HepG2 (cell line): ENCODE data around the gene EFCAB14. TPM values are rescaled to one million over a fixed set of nuclear protein-coding genes. Genes with fewer than 3 reads are reported as not detected.

Source experiments
- ATAC-seq: fragments of 200-7000 bp; cut with Tn5 transposase; 3 replicates; pipeline ENCODE4 v1.9.1; 2020; ENCODE audit warnings: mild to moderate bottlenecking, moderate library complexity
- BruUV-seq: library from RNA; stranded (reverse); fragments of 400-500 nt; replicated peaks from 2 replicates; lab custom pipeline; 2021; lab: Mats Ljungman, UMichigan
- CTCF ChIA-PET: fragments of 300-600 bp; formaldehyde crosslinking; extraction: SDS; loops from one replicate; lab custom pipeline; 2021; ENCODE audit warnings: low total read pairs, inconsistent platforms, low intra/inter-chr PET ratio; lab: Yijun Ruan, JAX
- POLR2A ChIA-PET: fragments of 350-600 bp; sonication (Branson Sonifier 250); formaldehyde crosslinking; loops from one replicate; lab custom pipeline; 2020; ENCODE audit warnings: antibody characterized with exemption, inconsistent platforms; lab: Yijun Ruan, JAX
- DNase-seq: peaks from one replicate; pipeline ENCODE4 v3.0.0-alpha.2; 2015; ENCODE audit warnings: low spot score
- FAIRE-seq: peaks from 3 replicates; lab custom pipeline; 2011; peaks lifted over from hg19 to GRCh38; lab: Jason Lieb, UNC
- H2AFZ ChIP-seq: one replicate; pipeline ENCODE4 v1.6.1; 2011; ENCODE audit warnings: low read length, inconsistent platforms
- H3K27ac ChIP-seq: fragments of 300-600 bp; 3 replicates; pipeline ENCODE4 v1.8.0; 2011; ENCODE audit warnings: mixed run types, mild to moderate bottlenecking, mixed read lengths, low read length, inconsistent platforms; ENCODE audit not compliant: insufficient read depth; ENCODE audit errors: extremely low read length
- H3K27me3 ChIP-seq, 2 experiments: fragments of 200-600 bp in 1 of 2; 2 replicates in 1 of 2; 3 replicates in 1 of 2; pipeline versions ENCODE4 v1.6.0 to v1.8.0; 2011; ENCODE audit warnings: low read length in 2 of 2, mild to moderate bottlenecking in 2 of 2, moderate library complexity in 2 of 2, inconsistent platforms in 1 of 2; ENCODE audit not compliant: insufficient read depth in 2 of 2, control insufficient read depth in 1 of 2
- H3K36me3 ChIP-seq, 2 experiments: fragments of 200-600 bp in 1 of 2; replicated peaks in 1 of 2; 2 replicates in 1 of 2; 3 replicates in 1 of 2; pipeline versions ENCODE4 v1.5.1 to v1.8.0; 2011; ENCODE audit warnings: low read length in 2 of 2, inconsistent platforms in 1 of 2; ENCODE audit not compliant: insufficient read depth in 2 of 2, control insufficient read depth in 1 of 2
- H3K4me1 ChIP-seq: 2 replicates; pipeline ENCODE4 v1.5.1; 2012; ENCODE audit warnings: low read length, inconsistent platforms; ENCODE audit not compliant: insufficient read depth
- H3K4me2 ChIP-seq: 2 replicates; pipeline ENCODE4 v1.6.0; 2011; ENCODE audit warnings: low read depth, low read length, inconsistent platforms
- H3K4me3 ChIP-seq, 3 experiments: fragments of 200-600 bp in 1 of 3; sonication (generic), shearing (Covaris generic) in 1 of 3; replicated peaks in 1 of 3; 2 replicates each; pipeline ENCODE4 v1.5.1; 2011 to 2016; ENCODE audit warnings: low read length in 3 of 3, inconsistent platforms in 2 of 3, low read depth in 2 of 3, mild to moderate bottlenecking in 2 of 3, control low read depth in 1 of 3, mixed read lengths in 1 of 3; ENCODE audit not compliant: insufficient read depth in 1 of 3
- H3K79me2 ChIP-seq: one replicate; pipeline ENCODE4 v1.6.1; 2011; ENCODE audit warnings: low read length, inconsistent platforms; ENCODE audit not compliant: insufficient read depth
- H3K9ac ChIP-seq: 2 replicates; pipeline ENCODE4 v1.6.0; 2011; ENCODE audit warnings: mild to moderate bottlenecking, low read depth, low read length, inconsistent platforms; ENCODE audit not compliant: insufficient read depth
- H3K9me3 ChIP-seq: 2 replicates; pipeline ENCODE4 v1.5.1; 2012; ENCODE audit warnings: mild to moderate bottlenecking, low read length
- H4K20me1 ChIP-seq: 2 replicates; pipeline ENCODE4 v1.6.0; 2011; ENCODE audit warnings: inconsistent platforms, mild to moderate bottlenecking, low read length, moderate library complexity; ENCODE audit not compliant: insufficient read depth
- GFI1 ChIP-seq: sonication (generic); formaldehyde crosslinking; IDR thresholded peaks from 2 replicates; pipeline ENCODE4 v1.5.0; 2020; ENCODE audit warnings: missing genetic modification reagents, mild to moderate bottlenecking, borderline replicate concordance
- MAFF ChIP-seq: IDR thresholded peaks from 2 replicates; pipeline ENCODE4 v1.6.1; 2011; ENCODE audit warnings: low read depth, low read length, improper control_type of control experiment
- MAFK ChIP-seq, 2 experiments: IDR thresholded peaks in 1 of 2; conservative IDR thresholded peaks in 1 of 2; 2 replicates each; pipeline ENCODE4 v1.6.1; 2011; ENCODE audit warnings: improper control_type of control experiment in 2 of 2, low read length in 2 of 2
- MLXIP ChIP-seq: sonication (generic); formaldehyde crosslinking; IDR thresholded peaks from 2 replicates; pipeline ENCODE4 v1.9.0; 2021; ENCODE audit warnings: missing genetic modification reagents, borderline replicate concordance
- NFE2L2 ChIP-seq: fragments of 150-350 bp; IDR thresholded peaks from 2 replicates; pipeline ENCODE4 v1.6.1; 2014; ENCODE audit warnings: low read length
- SATB2 ChIP-seq: sonication (generic); formaldehyde crosslinking; IDR thresholded peaks from 2 replicates; pipeline ENCODE4 v1.5.0; 2020; ENCODE audit warnings: missing genetic modification reagents
- TOPORS ChIP-seq: sonication (generic); formaldehyde crosslinking; IDR thresholded peaks from 2 replicates; pipeline ENCODE4 v1.8.0; 2023; ENCODE audit warnings: mild to moderate bottlenecking, missing genetic modification reagents
- ZNF225 ChIP-seq: sonication (generic); formaldehyde crosslinking; IDR thresholded peaks from 2 replicates; pipeline ENCODE4 v1.4.0; 2020; ENCODE audit warnings: mild to moderate bottlenecking, missing genetic modification reagents
- ZNF564 ChIP-seq: sonication (generic); formaldehyde crosslinking; IDR thresholded peaks from 2 replicates; pipeline ENCODE4 v1.8.1; 2023; ENCODE audit warnings: mild to moderate bottlenecking, missing genetic modification reagents
- ZNF652 ChIP-seq: IDR thresholded peaks from 2 replicates; pipeline ENCODE4 v1.6.1; 2016; ENCODE audit warnings: low read depth, borderline replicate concordance
- ZNF773 ChIP-seq: sonication (generic); formaldehyde crosslinking; IDR thresholded peaks from 2 replicates; pipeline ENCODE4 v1.4.0; 2020; ENCODE audit warnings: missing genetic modification reagents, borderline replicate concordance
- WGBS: methylation state at CpG from one replicate; pipeline ENCODE4 v1.1.6; 2017; ENCODE audit warnings: low lambda C conversion rate; 5-methylcytosine and 5-hydroxymethylcytosine counted together
- in situ Hi-C: cut with HindIII; loops from 2 replicates; pipeline ENCODE4 v1.10.0; 2017; ENCODE audit warnings: low pct_unique_long_range_greater_than_20kb; ENCODE audit not compliant: extremely low pct_ligation_motif_present
- intact Hi-C: fragments of 100-400 bp; cut with micrococcal nuclease; formaldehyde crosslinking; loops from one replicate; pipeline ENCODE4 v1.10.0; 2022; ENCODE audit not compliant: unreplicated experiment
- polyA plus RNA-seq, 8 experiments: library from polyadenylated mRNA; depleted of rRNA in 3 of 8; stranded (reverse) in 7 of 8; unstranded in 1 of 8; fragments of >200 nt; fragmentation: Illumina TruSeq in 4 of 8; extraction: Trizol in 4 of 8; gene quantifications; 2 replicates each; pipeline versions ENCODE4 v1.2.1 to v1.2.3, GENCODE V29; 2011 to 2016; ENCODE audit warnings: low read depth in 4 of 8, missing spikeins in 1 of 8, mixed read lengths in 1 of 8; ENCODE audit not compliant: insufficient read depth in 1 of 8
- total RNA-seq, 5 experiments: library from RNA; depleted of rRNA; stranded (reverse); fragments of >200 nt; fragmentation: Illumina TruSeq; extraction: Trizol; gene quantifications; 2 replicates each; pipeline ENCODE4 v1.2.3, GENCODE V29; 2016; ENCODE audit warnings: low read depth in 1 of 5

The EFCAB14 gene
- total and polyA plus RNA-seq, 2 of the 13 experiments (the other 11 are each of a cell fraction or from before 2014, with no cell fraction given): 13.4 to 17.9 TPM

- 0 out of 2 replicates have a peak, but pooled peaks have one; percentile 42 for TF ChIP-seq ZNF773 (CRISPR knock-in tag)
- TF ChIP-seq ZNF564 (CRISPR knock-in tag): peak; percentile 76; the same call in 1 of the 2 replicates
- TF ChIP-seq ZNF652: 0 out of 2 replicates have a peak, but pooled peaks have one; percentile 14
- no peak for TF ChIP-seq GFI1 (CRISPR knock-in tag)
- TF ChIP-seq MLXIP: no peak
- TF ChIP-seq SATB2 (CRISPR knock-in tag): no peak
These were observed at the start of gene EFCAB14 (continued) for GRCh38 chr1:46718727-46719622.

- ATAC-seq: no peak
- DNase-seq: no peak
- Histone ChIP-seq H3K27ac (no peak overlapping the region), H3K36me3 (no peaks in the 10 kb centered on the region), H3K4me1 (peaks cover 17% of the 10 kb centered on the region), H4K20me1 (no peaks in the 10 kb centered on the region), H2AFZ (no peak overlapping the region), H3K4me2 (no peak overlapping the region), H3K79me2 (no peaks in the 10 kb centered on the region), H3K27me3 (no peaks in the 10 kb centered on the region), H3K9me3 (peaks cover 20% of the 10 kb centered on the region), H3K4me3 (no peak overlapping the region), H3K9ac (no peak overlapping the region)
- no peak for FAIRE-seq
- TF ChIP-seq MAFK (conservative IDR thresholded peaks at IDR 0.05 in 1 of 2, IDR thresholded peaks at IDR 0.05 in 1 of 2; ENCODE audit: low read length in 2 of 2) (peak; percentile 98 to 99), TOPORS (no peak), NFE2L2 (peak; percentile 78), MAFF (peak; percentile 98), ZNF225 (CRISPR knock-in tag) (no peak)
- in situ Hi-C loops (no loop called here), intact Hi-C loops (no loop called here)
- WGBS: 64% methylated on average over 5 of the region's 5 CpGs
- no TSS peak for BruUV-seq
- ChIA-PET CTCF (no interaction called here), POLR2A (no interaction called here)
These were observed 49.5 kb upstream of the EFCAB14 start for GRCh38 chr1:46768445-46768844.
